ENCODE results near the gene SHTN1.

GRCh38 chr10:116960066-116960776 is 44.8 kb downstream of the SHTN1 start:
- TF ChIP-seq CTCF (IDR thresholded peaks at IDR 0.05) (no peak), EP300 (IDR thresholded peaks at IDR 0.05) (no peak)

Measured in stomach (tissue), 4 donors.